ENCODE results near the gene PKMYT1. TPM values are rescaled to one million over a fixed set of nuclear protein-coding genes. Genes with fewer than 3 reads are reported as not detected.

Gene PKMYT1
- polyA plus RNA-seq, 1 donor (not counting 4 experiments of a cell fraction or from before 2014, with no cell fraction given) = 6.9 TPM

DNA sequence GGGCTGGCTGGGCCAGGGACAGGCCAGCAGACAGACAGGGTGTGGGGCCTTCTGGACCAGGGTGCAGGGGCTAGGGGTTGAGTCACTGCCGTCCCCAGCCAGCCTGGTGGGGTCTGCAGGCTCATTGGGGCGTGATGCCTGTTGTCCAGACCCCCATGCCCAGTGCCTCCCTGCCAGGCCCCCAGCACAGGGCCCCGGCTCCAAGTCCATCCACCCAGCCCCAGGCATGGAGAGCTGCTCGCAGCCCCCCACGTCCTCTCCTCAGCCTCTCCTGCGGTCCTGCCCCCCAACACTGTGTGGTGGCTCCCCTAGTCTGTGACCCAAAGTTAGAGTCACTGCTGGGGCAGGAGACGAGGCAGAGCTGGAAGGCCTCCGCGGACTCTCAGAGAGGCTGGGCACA, 7.0 kb upstream of the PKMYT1 start:
- no peaks in the 10 kb centered on the region for H4K20me1 ChIP-seq (ENCODE audit: control insufficient read depth, extremely low read depth, insufficient read depth, low read length)
- peaks cover 29% of the 10 kb centered on the region for H3K4me1 ChIP-seq (ENCODE audit: control insufficient read depth, extremely low read depth, insufficient read depth, low read length)
- DNase-seq (ENCODE audit: low read depth, low spot score) (no peak), FAIRE-seq (no peak)
- no peak overlapping the region for H3K4me2 ChIP-seq (ENCODE audit: control insufficient read depth, extremely low read depth, insufficient read depth, low read depth, low read length)
- H3K9me1 ChIP-seq (ENCODE audit: control insufficient read depth, extremely low read depth, insufficient read depth, low read length) = no peaks in the 10 kb centered on the region
- H3K9ac ChIP-seq (ENCODE audit: control insufficient read depth, extremely low read depth, insufficient read depth, low read length) = no peak overlapping the region
- H3K4me3 ChIP-seq (ENCODE audit: control insufficient read depth in 2 of 3, extremely low read depth in 1 of 3, insufficient read depth in 2 of 3, low read depth in 1 of 3, low read length in 3 of 3) = no peak overlapping the region
- dilution Hi-C loops (cut with MboI; ENCODE audit: extremely low pct_ligation_motif_present, low sequenced_read_pairs) = no loop called here
- no peaks in the 10 kb centered on the region for H3K36me3 ChIP-seq (ENCODE audit: control insufficient read depth in 2 of 2, extremely low read depth in 1 of 2, insufficient read depth in 2 of 2, low read length in 2 of 2)
- TF ChIP-seq EZH2 (IDR thresholded peaks at IDR 0.05; ENCODE audit: low read length) = no peak
- TF ChIP-seq, protein P1, sequence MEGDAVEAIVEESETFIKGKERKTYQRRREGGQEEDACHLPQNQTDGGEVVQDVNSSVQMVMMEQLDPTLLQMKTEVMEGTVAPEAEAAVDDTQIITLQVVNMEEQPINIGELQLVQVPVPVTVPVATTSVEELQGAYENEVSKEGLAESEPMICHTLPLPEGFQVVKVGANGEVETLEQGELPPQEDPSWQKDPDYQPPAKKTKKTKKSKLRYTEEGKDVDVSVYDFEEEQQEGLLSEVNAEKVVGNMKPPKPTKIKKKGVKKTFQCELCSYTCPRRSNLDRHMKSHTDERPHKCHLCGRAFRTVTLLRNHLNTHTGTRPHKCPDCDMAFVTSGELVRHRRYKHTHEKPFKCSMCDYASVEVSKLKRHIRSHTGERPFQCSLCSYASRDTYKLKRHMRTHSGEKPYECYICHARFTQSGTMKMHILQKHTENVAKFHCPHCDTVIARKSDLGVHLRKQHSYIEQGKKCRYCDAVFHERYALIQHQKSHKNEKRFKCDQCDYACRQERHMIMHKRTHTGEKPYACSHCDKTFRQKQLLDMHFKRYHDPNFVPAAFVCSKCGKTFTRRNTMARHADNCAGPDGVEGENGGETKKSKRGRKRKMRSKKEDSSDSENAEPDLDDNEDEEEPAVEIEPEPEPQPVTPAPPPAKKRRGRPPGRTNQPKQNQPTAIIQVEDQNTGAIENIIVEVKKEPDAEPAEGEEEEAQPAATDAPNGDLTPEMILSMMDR (optimal IDR thresholded peaks at IDR 0.05 in 1 of 3, IDR thresholded peaks at IDR 0.05 in 1 of 3, conservative IDR thresholded peaks at IDR 0.05 in 1 of 3; ENCODE audit: extremely low read depth in 1 of 3, insufficient read depth in 2 of 3, low read length in 3 of 3) = no peak
- H3K27ac ChIP-seq (ENCODE audit: control insufficient read depth, insufficient read depth, low read length) = no peak overlapping the region
- no peaks in the 10 kb centered on the region for H3K27me3 ChIP-seq (ENCODE audit: control insufficient read depth, extremely low read depth, insufficient read depth, low read length)
- no peaks in the 10 kb centered on the region for H3K79me2 ChIP-seq (ENCODE audit: control insufficient read depth, insufficient read depth, low read length)
- H3K9me3 ChIP-seq (ENCODE audit: control insufficient read depth, low read depth, low read length) = no peaks in the 10 kb centered on the region
- H2AFZ ChIP-seq (ENCODE audit: control insufficient read depth, low read length) = no peak overlapping the region

DNA sequence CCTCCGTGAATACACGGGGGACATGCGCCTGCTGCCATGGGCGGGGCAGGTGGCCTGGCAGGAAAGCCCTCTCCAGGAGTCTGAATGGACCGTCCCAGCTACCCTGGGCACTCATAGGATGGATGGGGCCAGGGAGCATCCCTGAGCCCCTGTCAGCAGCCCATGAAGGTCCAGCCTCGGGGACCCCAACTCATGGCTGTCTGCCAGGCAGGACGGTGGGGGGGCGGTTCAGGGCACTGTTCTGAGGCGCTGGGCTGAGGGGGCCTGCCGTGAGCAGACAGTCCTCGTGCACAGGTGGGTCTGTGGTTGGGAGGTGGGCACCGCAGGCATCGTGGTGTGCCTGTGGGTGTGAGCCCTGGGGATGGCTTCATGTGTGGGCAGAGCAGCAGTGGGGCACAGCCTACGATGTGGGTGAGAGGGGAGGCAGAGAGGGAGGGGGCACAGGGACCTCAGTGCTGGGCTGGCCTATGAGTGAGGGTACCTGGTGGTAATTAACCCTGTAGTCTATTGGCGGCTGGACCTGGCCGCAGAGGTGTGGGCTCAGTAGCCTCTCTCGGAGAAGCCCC, 6.5 kb upstream of the PKMYT1 start:
- no peaks in the 10 kb centered on the region for H3K9me1 ChIP-seq (ENCODE audit: control insufficient read depth, extremely low read depth, insufficient read depth, low read length)
- peaks cover 26% of the 10 kb centered on the region for H3K4me1 ChIP-seq (ENCODE audit: control insufficient read depth, extremely low read depth, insufficient read depth, low read length)
- no peak for TF ChIP-seq EZH2 (IDR thresholded peaks at IDR 0.05; ENCODE audit: low read length)
- TF ChIP-seq, protein P1 (optimal IDR thresholded peaks at IDR 0.05 in 1 of 3, IDR thresholded peaks at IDR 0.05 in 1 of 3, conservative IDR thresholded peaks at IDR 0.05 in 1 of 3; ENCODE audit: extremely low read depth in 1 of 3, insufficient read depth in 2 of 3, low read length in 3 of 3) = no peak
- no peaks in the 10 kb centered on the region for H3K9me3 ChIP-seq (ENCODE audit: control insufficient read depth, low read depth, low read length)
- DNase-seq (ENCODE audit: low read depth, low spot score) (no peak), FAIRE-seq (no peak)
- H3K4me3 ChIP-seq (ENCODE audit: control insufficient read depth in 2 of 3, extremely low read depth in 1 of 3, insufficient read depth in 2 of 3, low read depth in 1 of 3, low read length in 3 of 3) = no peak overlapping the region
- no peak overlapping the region for H2AFZ ChIP-seq (ENCODE audit: control insufficient read depth, low read length)
- H3K4me2 ChIP-seq (ENCODE audit: control insufficient read depth, extremely low read depth, insufficient read depth, low read depth, low read length) = no peak overlapping the region
- H3K27me3 ChIP-seq (ENCODE audit: control insufficient read depth, extremely low read depth, insufficient read depth, low read length) = no peaks in the 10 kb centered on the region
- no peak overlapping the region for H3K9ac ChIP-seq (ENCODE audit: control insufficient read depth, extremely low read depth, insufficient read depth, low read length)
- no peaks in the 10 kb centered on the region for H3K79me2 ChIP-seq (ENCODE audit: control insufficient read depth, insufficient read depth, low read length)
- H3K36me3 ChIP-seq (ENCODE audit: control insufficient read depth in 2 of 2, extremely low read depth in 1 of 2, insufficient read depth in 2 of 2, low read length in 2 of 2) = no peaks in the 10 kb centered on the region
- dilution Hi-C loops (cut with MboI; ENCODE audit: extremely low pct_ligation_motif_present, low sequenced_read_pairs) = no loop called here
- no peaks in the 10 kb centered on the region for H4K20me1 ChIP-seq (ENCODE audit: control insufficient read depth, extremely low read depth, insufficient read depth, low read length)
- H3K27ac ChIP-seq (ENCODE audit: control insufficient read depth, insufficient read depth, low read length) = no peak overlapping the region
